Measurements from ENCODE around the gene RAPGEF1. TPM values are rescaled to one million over a fixed set of nuclear protein-coding genes. Genes with fewer than 3 reads are reported as not detected.

RAPGEF1 gene
- total and polyA plus RNA-seq, 2 of the 13 experiments (the other 11 are each of a cell fraction or from before 2014, with no cell fraction given) = 21.2 to 38.9 TPM

DNA sequence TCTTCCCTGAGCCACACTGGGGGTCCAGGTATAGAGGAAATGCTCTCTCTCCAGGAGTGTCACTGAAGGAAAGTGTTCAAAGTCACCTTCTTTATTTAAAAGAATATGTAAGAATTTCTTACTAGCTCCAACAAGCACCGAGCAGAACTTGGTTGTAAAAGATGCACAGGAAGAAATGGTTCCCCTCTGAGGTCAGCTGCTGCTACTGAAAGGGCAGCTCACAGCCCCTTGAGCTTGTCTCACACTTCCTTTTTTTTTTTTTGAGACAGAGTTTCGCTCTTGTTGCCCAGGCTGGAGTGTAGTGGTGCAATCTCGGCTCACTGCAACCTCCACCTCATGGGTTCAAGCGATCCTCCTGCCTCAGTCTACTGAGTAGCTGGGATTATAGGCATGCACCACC is 117.4 kb downstream of the RAPGEF1 start:
- no peak overlapping the region for H3K4me3 ChIP-seq (replicated peaks in 1 of 3; ENCODE audit: insufficient read depth in 1 of 3, low read depth in 2 of 3, low read length in 3 of 3)
- H3K79me2 ChIP-seq (ENCODE audit: insufficient read depth, low read length) = no peaks in the 10 kb centered on the region
- H3K27me3 ChIP-seq (ENCODE audit: control insufficient read depth in 1 of 2, insufficient read depth in 2 of 2, low read length in 2 of 2) = no peaks in the 10 kb centered on the region
- in situ Hi-C loops (cut with HindIII; ENCODE audit: extremely low pct_ligation_motif_present, low pct_unique_long_range_greater_than_20kb) = no loop called here
- ChIA-PET POLR2A (interaction anchor here (1.1 kb wide), 1 partner anchor 16 kb away, joined by 4 read pairs; no protein-coding TSS in a partner anchor), CTCF (ENCODE audit: low intra/inter-chr PET ratio, low total read pairs) (no interaction called here)
- no peak overlapping the region for H3K9ac ChIP-seq (ENCODE audit: insufficient read depth, low read depth, low read length)
- no peak overlapping the region for H2AFZ ChIP-seq (ENCODE audit: low read length)
- no peaks in the 10 kb centered on the region for H3K9me3 ChIP-seq (ENCODE audit: low read length)
- no peak overlapping the region for H3K27ac ChIP-seq (ENCODE audit: extremely low read length, insufficient read depth, low read length)
- 93% methylated on average over 4 of the region's 4 CpGs for WGBS (ENCODE audit: low lambda C conversion rate)
- peaks cover 13% of the 10 kb centered on the region for H3K4me1 ChIP-seq (ENCODE audit: insufficient read depth, low read length)
- BruUV-seq (replicated peaks) = no TSS peak
- FAIRE-seq (no peak), DNase-seq (ENCODE audit: low spot score) (no peak), ATAC-seq (no peak)
- H4K20me1 ChIP-seq (ENCODE audit: insufficient read depth, low read length) = no peaks in the 10 kb centered on the region
- TF ChIP-seq FOSL1 (CRISPR knock-in tag; IDR thresholded peaks at IDR 0.05; ENCODE audit: borderline replicate concordance) (no peak), ZNF878 (CRISPR knock-in tag; IDR thresholded peaks at IDR 0.05) (no peak), ZSCAN29 (CRISPR knock-in tag; conservative IDR thresholded peaks at IDR 0.05) (no peak)
- TF ChIP-seq, protein P1, sequence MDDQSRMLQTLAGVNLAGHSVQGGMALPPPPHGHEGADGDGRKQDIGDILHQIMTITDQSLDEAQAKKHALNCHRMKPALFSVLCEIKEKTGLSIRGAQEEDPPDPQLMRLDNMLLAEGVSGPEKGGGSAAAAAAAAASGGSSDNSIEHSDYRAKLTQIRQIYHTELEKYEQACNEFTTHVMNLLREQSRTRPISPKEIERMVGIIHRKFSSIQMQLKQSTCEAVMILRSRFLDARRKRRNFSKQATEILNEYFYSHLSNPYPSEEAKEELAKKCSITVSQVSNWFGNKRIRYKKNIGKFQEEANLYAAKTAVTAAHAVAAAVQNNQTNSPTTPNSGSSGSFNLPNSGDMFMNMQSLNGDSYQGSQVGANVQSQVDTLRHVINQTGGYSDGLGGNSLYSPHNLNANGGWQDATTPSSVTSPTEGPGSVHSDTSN (CRISPR knock-in tag; IDR thresholded peaks at IDR 0.05; ENCODE audit: borderline replicate concordance) = no peak
- TF ChIP-seq, protein P2, sequence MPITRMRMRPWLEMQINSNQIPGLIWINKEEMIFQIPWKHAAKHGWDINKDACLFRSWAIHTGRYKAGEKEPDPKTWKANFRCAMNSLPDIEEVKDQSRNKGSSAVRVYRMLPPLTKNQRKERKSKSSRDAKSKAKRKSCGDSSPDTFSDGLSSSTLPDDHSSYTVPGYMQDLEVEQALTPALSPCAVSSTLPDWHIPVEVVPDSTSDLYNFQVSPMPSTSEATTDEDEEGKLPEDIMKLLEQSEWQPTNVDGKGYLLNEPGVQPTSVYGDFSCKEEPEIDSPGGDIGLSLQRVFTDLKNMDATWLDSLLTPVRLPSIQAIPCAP (CRISPR knock-in tag; IDR thresholded peaks at IDR 0.05; ENCODE audit: low read depth) = no peak
- H3K4me2 ChIP-seq (ENCODE audit: low read depth, low read length) = no peak overlapping the region
- intact Hi-C loops (cut with micrococcal nuclease; ENCODE audit: unreplicated experiment) = no loop called here
- peaks cover 23 to 53% of the 10 kb centered on the region in 2 experiments for H3K36me3 ChIP-seq (replicated peaks in 1 of 2; ENCODE audit: control insufficient read depth in 1 of 2, insufficient read depth in 2 of 2, low read length in 2 of 2)
